ENCODE data around the gene CLEC19A. TPM values are rescaled to one million over a fixed set of nuclear protein-coding genes. Genes with fewer than 3 reads are reported as not detected.

CLEC19A gene
- total RNA-seq, 1 donor from 2014 or later: not detected

DNA sequence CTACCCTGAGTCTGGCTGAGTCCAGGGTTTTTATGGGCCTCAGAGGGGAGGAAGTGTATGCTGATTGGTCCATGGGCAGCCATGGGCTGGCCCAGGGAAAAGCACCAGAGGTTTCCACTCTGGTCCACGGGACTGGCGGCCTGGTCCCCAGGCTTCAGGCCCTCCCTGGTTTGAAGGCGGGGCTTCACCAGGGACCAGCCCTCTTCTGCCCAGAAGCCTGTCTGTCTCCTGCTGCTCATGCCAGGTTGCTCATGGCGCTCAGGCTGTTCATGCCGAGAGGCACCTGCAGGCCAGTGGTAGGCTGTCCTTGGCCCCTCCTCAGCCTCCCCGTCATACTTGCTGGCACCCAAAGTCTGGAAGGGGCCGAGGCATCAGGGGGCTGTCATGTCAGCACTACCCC is 45.0 kb upstream of the CLEC19A start:
- Mint-ChIP-seq H3K27me3 (ENCODE audit: unreplicated experiment) (peaks cover 3% of the 10 kb centered on the region), H3K4me1 (ENCODE audit: unreplicated experiment) (no peaks in the 10 kb centered on the region), H3K36me3 (ENCODE audit: low read depth, unreplicated experiment) (peaks cover 42% of the 10 kb centered on the region), H3K9me3 (ENCODE audit: unreplicated experiment) (peaks cover 8% of the 10 kb centered on the region), H3K4me3 (ENCODE audit: unreplicated experiment) (no peak overlapping the region), H3K27ac (ENCODE audit: unreplicated experiment) (no peak overlapping the region)
- TF ChIP-seq, protein P1, sequence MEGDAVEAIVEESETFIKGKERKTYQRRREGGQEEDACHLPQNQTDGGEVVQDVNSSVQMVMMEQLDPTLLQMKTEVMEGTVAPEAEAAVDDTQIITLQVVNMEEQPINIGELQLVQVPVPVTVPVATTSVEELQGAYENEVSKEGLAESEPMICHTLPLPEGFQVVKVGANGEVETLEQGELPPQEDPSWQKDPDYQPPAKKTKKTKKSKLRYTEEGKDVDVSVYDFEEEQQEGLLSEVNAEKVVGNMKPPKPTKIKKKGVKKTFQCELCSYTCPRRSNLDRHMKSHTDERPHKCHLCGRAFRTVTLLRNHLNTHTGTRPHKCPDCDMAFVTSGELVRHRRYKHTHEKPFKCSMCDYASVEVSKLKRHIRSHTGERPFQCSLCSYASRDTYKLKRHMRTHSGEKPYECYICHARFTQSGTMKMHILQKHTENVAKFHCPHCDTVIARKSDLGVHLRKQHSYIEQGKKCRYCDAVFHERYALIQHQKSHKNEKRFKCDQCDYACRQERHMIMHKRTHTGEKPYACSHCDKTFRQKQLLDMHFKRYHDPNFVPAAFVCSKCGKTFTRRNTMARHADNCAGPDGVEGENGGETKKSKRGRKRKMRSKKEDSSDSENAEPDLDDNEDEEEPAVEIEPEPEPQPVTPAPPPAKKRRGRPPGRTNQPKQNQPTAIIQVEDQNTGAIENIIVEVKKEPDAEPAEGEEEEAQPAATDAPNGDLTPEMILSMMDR (IDR thresholded peaks at IDR 0.05; ENCODE audit: unreplicated experiment): no peak
- DNase-seq (ENCODE audit: low spot score): no peak

DNA sequence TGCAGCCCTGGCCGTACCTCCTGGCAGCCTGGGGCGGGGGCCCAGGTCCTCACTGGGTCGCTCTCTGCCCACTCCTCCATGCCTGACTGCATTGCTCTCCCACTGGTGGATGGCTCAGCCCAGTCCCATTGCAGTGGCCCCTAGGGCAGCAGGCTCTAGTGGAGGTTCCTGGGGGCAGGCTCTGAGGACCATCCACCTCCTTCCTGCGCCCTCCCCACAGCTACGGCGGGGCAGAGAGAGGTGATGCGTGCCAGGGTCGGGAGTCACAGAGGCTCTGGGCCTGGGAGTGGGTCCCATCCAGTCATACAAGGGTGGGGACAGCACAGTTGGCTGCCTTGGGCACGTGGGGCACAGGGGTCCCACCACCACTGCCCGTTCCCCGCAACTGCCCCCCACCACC is 44.0 kb upstream of the CLEC19A start:
- H3K4me3 Mint-ChIP-seq (ENCODE audit: unreplicated experiment): no peak overlapping the region

GRCh38 chr16:19242186-19242585 is 43.3 kb upstream of the CLEC19A start:
- no peaks in the 10 kb centered on the region for H3K9me3 Mint-ChIP-seq (ENCODE audit: unreplicated experiment)
- no peaks in the 10 kb centered on the region for H3K4me1 Mint-ChIP-seq (ENCODE audit: unreplicated experiment)
- TF ChIP-seq, protein P1 (IDR thresholded peaks at IDR 0.05; ENCODE audit: unreplicated experiment): no peak
- no peak for DNase-seq (ENCODE audit: low spot score)
- no peak overlapping the region for H3K27ac Mint-ChIP-seq (ENCODE audit: unreplicated experiment)
- H3K27me3 Mint-ChIP-seq (ENCODE audit: unreplicated experiment): peaks cover 3% of the 10 kb centered on the region
- no peak overlapping the region for H3K4me3 Mint-ChIP-seq (ENCODE audit: unreplicated experiment)
- H3K36me3 Mint-ChIP-seq (ENCODE audit: low read depth, unreplicated experiment): peaks cover 28% of the 10 kb centered on the region

More for the DNA sequence above, 44.0 kb upstream of the CLEC19A start:
- Mint-ChIP-seq H3K4me1 (ENCODE audit: unreplicated experiment) (no peaks in the 10 kb centered on the region), H3K27ac (ENCODE audit: unreplicated experiment) (no peak overlapping the region), H3K27me3 (ENCODE audit: unreplicated experiment) (peaks cover 3% of the 10 kb centered on the region), H3K9me3 (ENCODE audit: unreplicated experiment) (no peaks in the 10 kb centered on the region), H3K36me3 (ENCODE audit: low read depth, unreplicated experiment) (peaks cover 32% of the 10 kb centered on the region)
- no peak for DNase-seq (ENCODE audit: low spot score)
- TF ChIP-seq, protein P1 (IDR thresholded peaks at IDR 0.05; ENCODE audit: unreplicated experiment): no peak

- H3K36me3 Mint-ChIP-seq (ENCODE audit: low read depth, unreplicated experiment): peaks cover 25% of the 10 kb centered on the region
- peaks cover 3% of the 10 kb centered on the region for H3K27me3 Mint-ChIP-seq (ENCODE audit: unreplicated experiment)
- no peaks in the 10 kb centered on the region for H3K4me1 Mint-ChIP-seq (ENCODE audit: unreplicated experiment)
- H3K9me3 Mint-ChIP-seq (ENCODE audit: unreplicated experiment): no peaks in the 10 kb centered on the region
- TF ChIP-seq, protein P1 (IDR thresholded peaks at IDR 0.05; ENCODE audit: unreplicated experiment): no peak
- DNase-seq (ENCODE audit: low spot score): no peak
- H3K4me3 Mint-ChIP-seq (ENCODE audit: unreplicated experiment): no peak overlapping the region
- no peak overlapping the region for H3K27ac Mint-ChIP-seq (ENCODE audit: unreplicated experiment)
Observed at GRCh38 chr16:19242987-19243575, 42.5 kb upstream of the CLEC19A start.

- H3K27ac Mint-ChIP-seq (ENCODE audit: unreplicated experiment): no peak overlapping the region
- H3K36me3 Mint-ChIP-seq (ENCODE audit: low read depth, unreplicated experiment): peaks cover 16% of the 10 kb centered on the region
- TF ChIP-seq, protein P1 (IDR thresholded peaks at IDR 0.05; ENCODE audit: unreplicated experiment): no peak
- H3K9me3 Mint-ChIP-seq (ENCODE audit: unreplicated experiment): no peaks in the 10 kb centered on the region
- DNase-seq (ENCODE audit: low spot score): no peak
- H3K4me3 Mint-ChIP-seq (ENCODE audit: unreplicated experiment): no peak overlapping the region
- peaks cover 3% of the 10 kb centered on the region for H3K27me3 Mint-ChIP-seq (ENCODE audit: unreplicated experiment)
- H3K4me1 Mint-ChIP-seq (ENCODE audit: unreplicated experiment): no peaks in the 10 kb centered on the region
Observed at GRCh38 chr16:19245326-19245925, 40.1 kb upstream of the CLEC19A start.
